CD4-positive, alpha-beta T cell treated with Interleukin-15 for 1 hour (primary cell): ENCODE results near the gene CDH11.

Source experiments
- DNase-seq: peaks from one replicate; pipeline ENCODE4 v3.0.0-alpha.2; 2020

The CDH11 gene

DNA sequence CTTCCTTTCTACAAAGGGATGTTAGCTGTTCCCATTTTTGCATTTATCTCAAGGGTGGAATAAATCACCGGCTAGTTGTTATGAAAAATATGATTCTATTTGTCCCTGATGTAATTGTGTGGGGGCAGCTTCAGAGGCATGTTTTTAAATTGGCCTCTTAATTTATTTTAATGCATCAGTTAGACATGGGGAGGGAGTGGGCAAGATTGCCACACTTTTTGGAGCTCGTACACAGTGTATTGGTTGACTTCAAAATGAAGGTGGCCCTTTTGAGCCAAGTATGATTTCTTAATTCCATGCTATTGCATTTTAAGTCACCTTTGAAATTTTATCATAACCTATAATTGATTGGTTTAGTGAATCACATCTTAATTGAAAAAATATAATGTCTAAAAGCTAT, 223.7 kb downstream of the CDH11 start:
- no peak for DNase-seq
